PFSK-1 (cell line): ENCODE results near the gene RUNDC3A.

Experiments
- FOXP2 ChIP-seq: optimal IDR thresholded peaks from 2 replicates; pipeline ENCODE3; 2011; ENCODE audit warnings: borderline replicate concordance, control low read depth, inconsistent platforms; ENCODE audit not compliant: insufficient read depth; ENCODE audit errors: extremely low read length, extremely low read depth
- POLR2AphosphoS5 ChIP-seq: IDR thresholded peaks from 2 replicates; pipeline ENCODE4 v1.6.1; 2012; ENCODE audit warnings: low read depth, mild to moderate bottlenecking, control low read depth, low read length, moderate library complexity
- REST ChIP-seq, 2 experiments: IDR thresholded peaks; 2 replicates each; pipeline versions ENCODE4 v1.6.1 to v1.8.0; 2011 to 2012; ENCODE audit warnings: low read depth in 2 of 2, low read length in 2 of 2, control low read depth in 1 of 2, inconsistent platforms in 1 of 2, mild to moderate bottlenecking in 1 of 2, moderate library complexity in 1 of 2; ENCODE audit not compliant: insufficient read depth in 1 of 2
- SIN3A ChIP-seq: IDR thresholded peaks from 2 replicates; pipeline ENCODE4 v1.6.1; 2012; ENCODE audit warnings: mild to moderate bottlenecking, low read length, moderate library complexity, borderline replicate concordance; ENCODE audit not compliant: insufficient read depth
- TAF1 ChIP-seq: IDR thresholded peaks from 2 replicates; pipeline ENCODE4 v1.6.1; 2012; ENCODE audit warnings: low read length, control low read depth, borderline replicate concordance; ENCODE audit not compliant: insufficient read depth

Gene RUNDC3A

GRCh38 chr17:44314524-44314868 lies 6.1 kb downstream of the RUNDC3A start:
- no peak for TF ChIP-seq FOXP2
- no peak for TF ChIP-seq SIN3A

- TF ChIP-seq POLR2AphosphoS5 (no peak), FOXP2 (peak; percentile 39), REST (IDR thresholded peaks at IDR 0.05; ENCODE audit: insufficient read depth in 1 of 2, low read depth in 2 of 2, low read length in 2 of 2) (no peak), SIN3A (no peak), TAF1 (no peak)
These were observed 6.7 kb downstream of the RUNDC3A start for GRCh38 chr17:44314869-44315661.

GRCh38 chr17:44315760-44316731 lies 7.6 kb downstream of the RUNDC3A start:
- TF ChIP-seq FOXP2 (no peak), POLR2AphosphoS5 (no peak), TAF1 (no peak), SIN3A (no peak), REST (IDR thresholded peaks at IDR 0.05; ENCODE audit: insufficient read depth in 1 of 2, low read depth in 2 of 2, low read length in 2 of 2) (no peak)

GRCh38 chr17:44317545-44317944 lies 9.1 kb downstream of the RUNDC3A start:
- no peak for TF ChIP-seq SIN3A
- no peak for TF ChIP-seq TAF1
- no peak for TF ChIP-seq FOXP2
- no peak for TF ChIP-seq REST (IDR thresholded peaks at IDR 0.05; ENCODE audit: insufficient read depth in 1 of 2, low read depth in 2 of 2, low read length in 2 of 2)
- TF ChIP-seq POLR2AphosphoS5 = no peak; the same call in 1 of the 2 replicates

GRCh38 chr17:44318077-44318892 lies 9.9 kb downstream of the RUNDC3A start:
- TF ChIP-seq FOXP2 (no peak), SIN3A (no peak), TAF1 (no peak), REST (IDR thresholded peaks at IDR 0.05; ENCODE audit: insufficient read depth in 1 of 2, low read depth in 2 of 2, low read length in 2 of 2) (no peak), POLR2AphosphoS5 (no peak)
